Prostate gland (tissue), 2 donors: ENCODE data around the gene XPO6. TPM values are rescaled to one million over a fixed set of nuclear protein-coding genes. Genes with fewer than 3 reads are reported as not detected.

ENCODE experiments used
- DNase-seq: peaks from one replicate; pipeline ENCODE4 v3.0.0-alpha.2; 2019; ENCODE audit warnings: low spot score
- H3K27ac ChIP-seq, 2 donors: fragments of 200-600 bp; sonication (generic); 2 replicates each; pipeline ENCODE4 v1.5.1; 2017 to 2019
- H3K27me3 ChIP-seq: fragments of 200-600 bp; sonication (generic); replicated peaks from 2 replicates; pipeline ENCODE4 v1.5.1; 2019; ENCODE audit not compliant: insufficient read depth
- H3K36me3 ChIP-seq, 2 donors: fragments of 200-600 bp; sonication (generic); 1 replicate in 1 of 2; 2 replicates in 1 of 2; pipeline versions ENCODE4 v1.5.1 to v1.8.1; 2017 to 2019
- H3K4me1 ChIP-seq: fragments of 200-600 bp; sonication (generic); replicated peaks from 2 replicates; pipeline ENCODE4 v1.5.1; 2019
- H3K4me3 ChIP-seq, 2 donors: fragments of 200-600 bp; sonication (generic); 2 replicates each; pipeline ENCODE4 v1.5.1; 2017 to 2019
- H3K9me3 ChIP-seq: fragments of 200-600 bp; sonication (generic); 2 replicates; pipeline ENCODE4 v1.5.1; 2017
- CTCF ChIP-seq, 4 experiments: fragments of 200-600 bp in 2 of 4; fragments of 450-650 bp in 2 of 4; sonication (generic) in 2 of 4; IDR thresholded peaks; 1 replicate in 3 of 4; 2 replicates in 1 of 4; pipeline ENCODE4 v1.5.1; 2016 to 2019; ENCODE audit warnings: antibody characterized with exemption in 4 of 4, mild to moderate bottlenecking in 2 of 4, moderate library complexity in 2 of 4
- POLR2A ChIP-seq: fragments of 450-650 bp; IDR thresholded peaks from one replicate; pipeline ENCODE4 v1.6.1; 2016; ENCODE audit warnings: antibody characterized with exemption, mild to moderate bottlenecking
- POLR2AphosphoS5 ChIP-seq: sonication (generic); formaldehyde crosslinking; IDR thresholded peaks from one replicate; pipeline ENCODE4 v1.6.1; 2017; ENCODE audit warnings: antibody characterized with exemption
- WGBS: methylation state at CpG from one replicate; pipeline ENCODE4 v1.1.5; 2018; 5-methylcytosine and 5-hydroxymethylcytosine counted together
- intact Hi-C: fragments of 100-400 bp; cut with DNase I; formaldehyde crosslinking; loops from one replicate; pipeline ENCODE4 v1.14.2; 2022
- total RNA-seq, 2 donors: library from RNA; depleted of rRNA; stranded (reverse); fragments of >200 nt; gene quantifications; one replicate each; pipeline ENCODE4 v1.1.0, GENCODE V29; 2016

Gene XPO6
- total RNA-seq, 2 donors from 2014 or later: 51.1 to 145 TPM

- intact Hi-C loops: no loop called here
These were observed 148.8 kb downstream of the XPO6 start for GRCh38 chr16:28062847-28063521.

GRCh38 chr16:28062261-28062846, 149.4 kb downstream of the XPO6 start:
- Histone ChIP-seq H3K4me3 (peak overlapping the region; percentile 8 to 27), H3K27ac (no peak overlapping the region), H3K9me3 (no peaks in the 10 kb centered on the region), H3K4me1 (no peaks in the 10 kb centered on the region), H3K36me3 (no peaks in the 10 kb centered on the region), H3K27me3 (peaks cover 12% of the 10 kb centered on the region)
- TF ChIP-seq POLR2AphosphoS5 (no peak), POLR2A (no peak), CTCF (IDR thresholded peaks at IDR 0.05) (no peak)
- intact Hi-C loops: no loop called here
- WGBS: 15% methylated on average over 32 of the region's 39 CpGs
- DNase-seq: no peak

More at GRCh38 chr16:28062847-28063521, 148.8 kb downstream of the XPO6 start:
- Histone ChIP-seq H3K4me3 (peak overlapping the region; percentile 8 to 27), H3K4me1 (no peaks in the 10 kb centered on the region), H3K27ac (no peak overlapping the region), H3K36me3 (no peaks in the 10 kb centered on the region), H3K27me3 (peaks cover 12% of the 10 kb centered on the region), H3K9me3 (no peaks in the 10 kb centered on the region)
- TF ChIP-seq POLR2A: no peak
- TF ChIP-seq CTCF (IDR thresholded peaks at IDR 0.05): no peak
- TF ChIP-seq POLR2AphosphoS5: no peak
- DNase-seq: no peak
- WGBS: under 1% methylated on average over 49 of the region's 99 CpGs

GRCh38 chr16:28061352-28062101, 150.2 kb downstream of the XPO6 start:
- Histone ChIP-seq H3K36me3 (no peaks in the 10 kb centered on the region), H3K4me1 (no peaks in the 10 kb centered on the region), H3K27me3 (peaks cover 12% of the 10 kb centered on the region), H3K4me3 (no peak overlapping the region), H3K9me3 (no peaks in the 10 kb centered on the region), H3K27ac (no peak overlapping the region)
- 76% methylated on average over 10 of the region's 10 CpGs for WGBS
- no peak for DNase-seq
- intact Hi-C loops: no loop called here
- TF ChIP-seq POLR2AphosphoS5 (no peak), CTCF (IDR thresholded peaks at IDR 0.05) (no peak), POLR2A (no peak)

- Histone ChIP-seq H3K4me3 (no peak overlapping the region), H3K27me3 (peaks cover 12% of the 10 kb centered on the region), H3K4me1 (no peaks in the 10 kb centered on the region), H3K9me3 (no peaks in the 10 kb centered on the region), H3K27ac (no peak overlapping the region), H3K36me3 (no peaks in the 10 kb centered on the region)
- WGBS: 25% methylated on average over 12 of the region's 12 CpGs
- intact Hi-C loops: no loop called here
- DNase-seq: no peak
- TF ChIP-seq POLR2AphosphoS5 (no peak), POLR2A (no peak), CTCF (IDR thresholded peaks at IDR 0.05) (no peak)
These were observed 151.8 kb downstream of the XPO6 start for GRCh38 chr16:28059841-28060575.
